ENCODE results near the gene FAM200B. TPM values are rescaled to one million over a fixed set of nuclear protein-coding genes. Genes with fewer than 3 reads are reported as not detected.

FAM200B gene
- total and polyA plus RNA-seq, 11 donors: 23.2 to 37.7 (median 32.2) TPM

- Histone ChIP-seq H3K27ac (peak overlapping the region in 9 of 12 donors; percentile 11 to 90 (median 50)), H3K4me1 (peaks cover 0 to 53% (median 0%) of the 10 kb centered on the region in 12 donors), H3K4me3 (no peak overlapping the region), H3K9me3 (no peaks in the 10 kb centered on the region), H3K27me3 (no peaks in the 10 kb centered on the region), H3K36me3 (no peaks in the 10 kb centered on the region)
- peak in 3 of 4 donors; percentile 71 to 92 (median 87) for ATAC-seq
- TF ChIP-seq POLR2A (IDR thresholded peaks at IDR 0.05) (no peak), CTCF (IDR thresholded peaks at IDR 0.05) (no peak)
- intact Hi-C loops (cut with DNase I): no loop called here
- no peak for DNase-seq
- WGBS, 4 donors: 71 to 81% (median 75%) methylated on average over 3 of the region's 3 CpGs
These were observed 15.8 kb upstream of the FAM200B start for GRCh38 chr4:15665753-15666365.

DNA sequence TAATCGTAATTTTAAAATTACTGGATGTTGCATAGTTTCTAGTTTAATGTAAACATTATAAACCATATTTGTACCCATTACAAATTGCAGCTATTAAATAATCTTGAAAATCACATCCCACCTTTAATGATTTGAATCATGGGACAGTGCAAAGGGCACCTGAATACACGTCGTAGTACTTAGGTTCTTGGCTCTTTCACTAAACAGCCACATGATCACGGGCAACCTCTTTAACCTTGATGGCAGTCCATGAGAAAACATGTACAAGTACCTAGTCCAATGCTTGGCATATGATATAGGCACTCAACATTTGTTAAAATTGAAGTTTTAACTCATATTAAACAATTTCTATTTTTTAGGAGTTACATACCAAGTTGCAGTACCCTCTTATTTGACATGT is 14.6 kb upstream of the FAM200B start:
- Histone ChIP-seq H3K36me3 (no peaks in the 10 kb centered on the region), H3K4me1 (peaks cover 0 to 51% (median 0%) of the 10 kb centered on the region in 12 donors), H3K27me3 (no peaks in the 10 kb centered on the region), H3K9me3 (no peaks in the 10 kb centered on the region), H3K4me3 (no peak overlapping the region), H3K27ac (peak overlapping the region in 2 of 12 donors; percentile 68 to 90)
- WGBS, 4 donors: 64 to 72% (median 69%) methylated on average over 4 of the region's 4 CpGs
- DNase-seq: no peak
- no peak for TF ChIP-seq POLR2A (IDR thresholded peaks at IDR 0.05)
- no peak for TF ChIP-seq CTCF (IDR thresholded peaks at IDR 0.05)
- intact Hi-C loops (cut with DNase I): no loop called here
- ATAC-seq: no peak

DNA sequence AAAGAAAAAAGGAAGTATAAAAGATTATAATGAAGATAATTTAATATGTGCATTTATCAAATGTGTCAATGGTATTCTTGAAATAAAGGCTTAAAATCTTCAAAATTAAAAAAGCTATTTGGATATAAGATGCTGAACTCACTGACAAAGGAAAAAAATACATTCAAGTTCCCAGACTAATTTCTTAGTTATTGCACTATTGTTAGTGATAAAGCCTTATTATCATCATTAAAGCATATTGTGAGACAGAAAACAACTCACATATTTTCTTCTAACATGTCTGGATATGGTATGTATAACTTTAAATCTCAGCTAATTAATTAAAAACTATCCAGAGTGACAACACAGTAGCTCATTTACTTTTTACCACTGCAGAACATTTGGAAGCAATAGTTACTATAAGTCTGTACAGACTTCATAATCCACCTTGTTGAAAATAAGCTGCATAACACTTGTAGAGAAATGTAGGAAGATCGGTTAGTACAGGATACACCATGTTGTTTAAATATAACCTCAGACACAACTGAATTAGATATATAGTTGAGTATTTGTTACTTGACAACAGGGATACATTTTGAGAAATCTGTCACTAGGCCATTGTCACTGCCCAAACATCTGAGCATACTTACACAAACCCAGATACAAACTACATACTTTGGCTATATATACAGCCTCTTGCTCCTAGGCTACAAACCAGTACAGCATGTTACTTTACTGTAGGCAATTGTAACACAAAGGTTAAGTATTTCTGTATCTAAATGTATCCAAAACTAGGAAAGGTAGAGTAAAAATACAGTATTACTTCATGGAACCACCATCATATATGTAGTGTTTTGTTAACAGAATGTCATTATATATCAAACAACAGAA is 12.8 kb upstream of the FAM200B start:
- H3K27me3 ChIP-seq: no peaks in the 10 kb centered on the region
- no peak for TF ChIP-seq CTCF (IDR thresholded peaks at IDR 0.05)
- no peak for TF ChIP-seq POLR2A (IDR thresholded peaks at IDR 0.05)
- H3K4me3 ChIP-seq: no peak overlapping the region
- DNase-seq (no peak), ATAC-seq (no peak)
- 49 to 62% (median 51%) methylated on average over 1 of the region's 1 CpG for WGBS, 4 donors
- H3K36me3 ChIP-seq: no peaks in the 10 kb centered on the region
- intact Hi-C loops (cut with DNase I): no loop called here
- peak overlapping the region in 1 of 12 donors; percentile 5 for H3K27ac ChIP-seq
- H3K9me3 ChIP-seq: no peaks in the 10 kb centered on the region
- peaks cover 0 to 48% (median 0%) of the 10 kb centered on the region in 12 donors for H3K4me1 ChIP-seq

GRCh38 chr4:15670576-15670975 is 11.1 kb upstream of the FAM200B start:
- DNase-seq (no peak), ATAC-seq (no peak)
- Histone ChIP-seq H3K9me3 (no peaks in the 10 kb centered on the region), H3K27me3 (no peaks in the 10 kb centered on the region), H3K4me1 (peaks cover 0 to 38% (median 0%) of the 10 kb centered on the region in 12 donors), H3K4me3 (no peak overlapping the region), H3K36me3 (no peaks in the 10 kb centered on the region), H3K27ac (no peak overlapping the region)
- intact Hi-C loops (cut with DNase I): no loop called here
- no peak for TF ChIP-seq POLR2A (IDR thresholded peaks at IDR 0.05)
- TF ChIP-seq CTCF (IDR thresholded peaks at IDR 0.05): no peak
- 90 to 96% (median 94%) methylated on average over 3 of the region's 3 CpGs for WGBS, 4 donors
